ENCODE results near the gene C12orf75. TPM values are rescaled to one million over a fixed set of nuclear protein-coding genes. Genes with fewer than 3 reads are reported as not detected.
A peak's percentile ranks its signal among the peaks of the same experiment; 100 is the strongest.

The C12orf75 gene
- total and polyA plus RNA-seq, 4 donors, result 36.3 to 75.4 (median 47.3) TPM

- Histone ChIP-seq H3K9me3 (ENCODE audit: control insufficient read depth, insufficient read depth, low read length) (no peaks in the 10 kb centered on the region), H3K27ac (ENCODE audit: low read depth, low read length) (no peak overlapping the region), H3K4me1 (ENCODE audit: control insufficient read depth, insufficient read depth, low read length) (no peaks in the 10 kb centered on the region), H3K36me3 (ENCODE audit: control insufficient read depth, insufficient read depth, low read length) (no peaks in the 10 kb centered on the region), H3K4me3 (ENCODE audit: low read depth, low read length) (no peak overlapping the region), H3K27me3 (ENCODE audit: control insufficient read depth, insufficient read depth, low read length) (no peaks in the 10 kb centered on the region)
- DNase-seq (ENCODE audit: low read depth in 4 of 6, low spot score in 6 of 6), result no peak
- no CpG with 5 or more reads among the region's 3 CpGs for WGBS (ENCODE audit: insufficient coverage)
Measured at GRCh38 chr12:105317942-105318621, 12.4 kb upstream of the C12orf75 start.

DNA sequence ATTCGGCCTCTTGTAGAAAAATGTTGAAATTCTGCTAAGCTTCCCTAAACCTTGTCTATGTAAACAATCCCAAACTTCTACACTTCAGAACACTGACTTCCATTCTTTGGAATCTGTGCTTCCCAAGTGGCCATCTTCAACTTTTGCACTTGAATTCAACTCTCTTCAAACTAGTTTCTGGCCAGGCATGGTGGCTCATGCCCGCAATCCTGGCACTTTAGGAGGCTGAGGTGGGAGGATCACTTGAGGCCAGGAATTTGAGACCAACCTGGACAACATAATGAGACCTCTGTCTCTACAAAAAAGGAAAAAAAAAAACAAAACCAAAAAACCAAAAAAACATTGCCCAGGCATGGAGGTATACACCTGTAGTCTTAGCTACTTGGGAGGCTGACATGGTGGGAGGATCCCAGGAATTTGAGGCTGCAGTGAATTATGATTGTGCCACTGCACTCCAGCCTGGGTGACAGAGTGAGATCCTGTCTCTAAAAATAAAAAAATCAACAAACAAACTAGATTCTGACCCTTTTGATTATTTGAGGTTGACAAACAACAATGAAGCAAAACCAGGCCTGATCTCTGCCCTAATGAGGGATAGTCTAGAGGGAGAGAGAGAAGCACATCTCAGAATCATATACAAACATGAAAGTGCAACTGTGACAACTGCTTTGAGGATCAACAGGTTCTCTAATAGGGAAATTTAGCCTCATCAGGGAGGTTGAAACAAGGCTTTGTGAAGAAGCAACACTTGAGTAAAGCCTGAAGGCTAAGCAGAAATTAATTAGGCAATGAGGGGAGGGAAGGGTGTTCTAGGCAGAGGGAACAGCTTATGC is 11.6 kb upstream of the C12orf75 start:
- no peaks in the 10 kb centered on the region for H3K4me1 ChIP-seq (ENCODE audit: control insufficient read depth, insufficient read depth, low read length)
- DNase-seq (ENCODE audit: low read depth in 4 of 6, low spot score in 6 of 6), result no peak
- no peaks in the 10 kb centered on the region for H3K36me3 ChIP-seq (ENCODE audit: control insufficient read depth, insufficient read depth, low read length)
- no peaks in the 10 kb centered on the region for H3K9me3 ChIP-seq (ENCODE audit: control insufficient read depth, insufficient read depth, low read length)
- no peaks in the 10 kb centered on the region for H3K27me3 ChIP-seq (ENCODE audit: control insufficient read depth, insufficient read depth, low read length)
- no peak overlapping the region for H3K27ac ChIP-seq (ENCODE audit: low read depth, low read length)
- no CpG with 5 or more reads among the region's 2 CpGs for WGBS (ENCODE audit: insufficient coverage)
- H3K4me3 ChIP-seq (ENCODE audit: low read depth, low read length), result no peak overlapping the region

GRCh38 chr12:105319691-105320209 is 10.7 kb upstream of the C12orf75 start:
- H3K27ac ChIP-seq (ENCODE audit: low read depth, low read length), result no peak overlapping the region
- H3K9me3 ChIP-seq (ENCODE audit: control insufficient read depth, insufficient read depth, low read length), result no peaks in the 10 kb centered on the region
- H3K4me1 ChIP-seq (ENCODE audit: control insufficient read depth, insufficient read depth, low read length), result no peaks in the 10 kb centered on the region
- no peaks in the 10 kb centered on the region for H3K36me3 ChIP-seq (ENCODE audit: control insufficient read depth, insufficient read depth, low read length)
- no peak for DNase-seq (ENCODE audit: low read depth in 4 of 6, low spot score in 6 of 6)
- no peaks in the 10 kb centered on the region for H3K27me3 ChIP-seq (ENCODE audit: control insufficient read depth, insufficient read depth, low read length)
- no peak overlapping the region for H3K4me3 ChIP-seq (ENCODE audit: low read depth, low read length)
- 74% methylated on average over 7 of the region's 8 CpGs for WGBS (ENCODE audit: insufficient coverage)

- WGBS (ENCODE audit: insufficient coverage), result no CpG with 5 or more reads among the region's 2 CpGs
- no peak overlapping the region for H3K4me3 ChIP-seq (ENCODE audit: low read depth, low read length)
- H3K9me3 ChIP-seq (ENCODE audit: control insufficient read depth, insufficient read depth, low read length), result no peaks in the 10 kb centered on the region
- H3K27me3 ChIP-seq (ENCODE audit: control insufficient read depth, insufficient read depth, low read length), result no peaks in the 10 kb centered on the region
- no peaks in the 10 kb centered on the region for H3K4me1 ChIP-seq (ENCODE audit: control insufficient read depth, insufficient read depth, low read length)
- DNase-seq (ENCODE audit: low read depth in 4 of 6, low spot score in 6 of 6), result no peak
- no peak overlapping the region for H3K27ac ChIP-seq (ENCODE audit: low read depth, low read length)
- no peaks in the 10 kb centered on the region for H3K36me3 ChIP-seq (ENCODE audit: control insufficient read depth, insufficient read depth, low read length)
Measured at GRCh38 chr12:105321125-105321524, 9.4 kb upstream of the C12orf75 start.

GRCh38 chr12:105322070-105322469 is 8.4 kb upstream of the C12orf75 start:
- DNase-seq (ENCODE audit: low read depth in 4 of 6, low spot score in 6 of 6), result no peak
- H3K9me3 ChIP-seq (ENCODE audit: control insufficient read depth, insufficient read depth, low read length), result no peaks in the 10 kb centered on the region
- no peaks in the 10 kb centered on the region for H3K4me1 ChIP-seq (ENCODE audit: control insufficient read depth, insufficient read depth, low read length)
- 88% methylated on average over 1 of the region's 4 CpGs for WGBS (ENCODE audit: insufficient coverage)
- H3K27ac ChIP-seq (ENCODE audit: low read depth, low read length), result no peak overlapping the region
- no peaks in the 10 kb centered on the region for H3K27me3 ChIP-seq (ENCODE audit: control insufficient read depth, insufficient read depth, low read length)
- H3K4me3 ChIP-seq (ENCODE audit: low read depth, low read length), result no peak overlapping the region
- no peaks in the 10 kb centered on the region for H3K36me3 ChIP-seq (ENCODE audit: control insufficient read depth, insufficient read depth, low read length)

DNA sequence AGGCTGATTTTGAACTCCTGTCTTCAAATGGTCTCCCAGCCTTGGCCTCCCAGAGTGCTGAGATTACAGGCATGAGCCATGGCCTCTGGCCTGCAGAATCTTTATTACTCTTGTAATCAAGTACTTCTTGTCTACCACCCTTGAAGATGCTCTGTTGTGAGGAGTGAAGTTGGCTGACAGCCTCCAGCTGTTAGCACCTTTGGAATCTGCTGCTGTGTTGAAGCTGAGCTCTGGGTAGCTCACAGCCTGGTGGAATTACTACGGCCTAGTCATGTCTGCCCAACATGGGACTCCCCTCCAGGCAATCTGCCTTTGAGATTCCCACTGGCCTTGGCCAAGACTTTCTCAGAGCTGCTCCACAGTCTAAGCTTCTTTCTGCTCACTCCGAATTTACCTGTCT is 5.8 kb upstream of the C12orf75 start:
- 73% methylated on average over 2 of the region's 2 CpGs for WGBS (ENCODE audit: insufficient coverage)
- Histone ChIP-seq H3K9me3 (ENCODE audit: control insufficient read depth, insufficient read depth, low read length) (no peaks in the 10 kb centered on the region), H3K27me3 (ENCODE audit: control insufficient read depth, insufficient read depth, low read length) (no peaks in the 10 kb centered on the region)

GRCh38 chr12:105325117-105325516 is 5.4 kb upstream of the C12orf75 start:
- H3K36me3 ChIP-seq (ENCODE audit: control insufficient read depth, insufficient read depth, low read length), result no peaks in the 10 kb centered on the region
- DNase-seq (ENCODE audit: low read depth in 4 of 6, low spot score in 6 of 6), result no peak
- H3K27ac ChIP-seq (ENCODE audit: low read depth, low read length), result no peak overlapping the region
- no peak overlapping the region for H3K4me3 ChIP-seq (ENCODE audit: low read depth, low read length)
- H3K9me3 ChIP-seq (ENCODE audit: control insufficient read depth, insufficient read depth, low read length), result no peaks in the 10 kb centered on the region
- no peaks in the 10 kb centered on the region for H3K27me3 ChIP-seq (ENCODE audit: control insufficient read depth, insufficient read depth, low read length)
- peaks cover 2% of the 10 kb centered on the region for H3K4me1 ChIP-seq (ENCODE audit: control insufficient read depth, insufficient read depth, low read length)
- WGBS (ENCODE audit: insufficient coverage), result 90% methylated on average over 2 of the region's 2 CpGs

More for the DNA sequence above, 5.8 kb upstream of the C12orf75 start:
- H3K4me1 ChIP-seq (ENCODE audit: control insufficient read depth, insufficient read depth, low read length), result no peaks in the 10 kb centered on the region
- no peak for DNase-seq (ENCODE audit: low read depth in 4 of 6, low spot score in 6 of 6)
- no peaks in the 10 kb centered on the region for H3K36me3 ChIP-seq (ENCODE audit: control insufficient read depth, insufficient read depth, low read length)
- H3K27ac ChIP-seq (ENCODE audit: low read depth, low read length), result no peak overlapping the region
- H3K4me3 ChIP-seq (ENCODE audit: low read depth, low read length), result no peak overlapping the region

- H3K36me3 ChIP-seq (ENCODE audit: control insufficient read depth, insufficient read depth, low read length), result no peaks in the 10 kb centered on the region
- H3K4me1 ChIP-seq (ENCODE audit: control insufficient read depth, insufficient read depth, low read length), result peaks cover 17% of the 10 kb centered on the region
- no peak for DNase-seq (ENCODE audit: low read depth in 4 of 6, low spot score in 6 of 6)
- H3K4me3 ChIP-seq (ENCODE audit: low read depth, low read length), result peak overlapping the region; percentile 40
- H3K27ac ChIP-seq (ENCODE audit: low read depth, low read length), result no peak overlapping the region
- 10% methylated on average over 6 of the region's 9 CpGs for WGBS (ENCODE audit: insufficient coverage)
- no peaks in the 10 kb centered on the region for H3K9me3 ChIP-seq (ENCODE audit: control insufficient read depth, insufficient read depth, low read length)
- H3K27me3 ChIP-seq (ENCODE audit: control insufficient read depth, insufficient read depth, low read length), result no peaks in the 10 kb centered on the region
Measured at GRCh38 chr12:105329926-105330282, 587 bp upstream of the C12orf75 start.

- Histone ChIP-seq H3K4me3 (ENCODE audit: low read depth, low read length) (peak overlapping the region; percentile 40), H3K27me3 (ENCODE audit: control insufficient read depth, insufficient read depth, low read length) (no peaks in the 10 kb centered on the region), H3K4me1 (ENCODE audit: control insufficient read depth, insufficient read depth, low read length) (peaks cover 17% of the 10 kb centered on the region), H3K27ac (ENCODE audit: low read depth, low read length) (no peak overlapping the region), H3K36me3 (ENCODE audit: control insufficient read depth, insufficient read depth, low read length) (no peaks in the 10 kb centered on the region), H3K9me3 (ENCODE audit: control insufficient read depth, insufficient read depth, low read length) (no peaks in the 10 kb centered on the region)
- peak in 3 of 6 donors; percentile 4 to 70 (median 57) for DNase-seq (ENCODE audit: low read depth in 4 of 6, low spot score in 6 of 6)
- 1% methylated on average over 29 of the region's 46 CpGs for WGBS (ENCODE audit: insufficient coverage)
Measured at GRCh38 chr12:105330931-105331804, 677 bp downstream of the C12orf75 start.
